Measurements from ENCODE around the gene MINDY1.

The MINDY1 gene

GRCh38 chr1:151003180-151003579, 3.5 kb downstream of the MINDY1 start:
- Mint-ChIP-seq H3K9me3 (no peaks in the 10 kb centered on the region), H3K27me3 (no peaks in the 10 kb centered on the region), H3K4me3 (no peak overlapping the region), H3K27ac (peak overlapping the region; percentile 18), H3K36me3 (ENCODE audit: low read depth) (peaks cover 13% of the 10 kb centered on the region), H3K4me1 (ENCODE audit: low read depth) (peaks cover 83% of the 10 kb centered on the region)

GRCh38 chr1:151002611-151003010, 4.1 kb downstream of the MINDY1 start:
- no peak overlapping the region for H3K4me3 Mint-ChIP-seq
- no peaks in the 10 kb centered on the region for H3K27me3 Mint-ChIP-seq
- H3K27ac Mint-ChIP-seq, result peak overlapping the region; percentile 18
- H3K4me1 Mint-ChIP-seq (ENCODE audit: low read depth), result peaks cover 78% of the 10 kb centered on the region
- H3K36me3 Mint-ChIP-seq (ENCODE audit: low read depth), result peaks cover 13% of the 10 kb centered on the region
- no peaks in the 10 kb centered on the region for H3K9me3 Mint-ChIP-seq

GRCh38 chr1:151002051-151002450, 4.7 kb downstream of the MINDY1 start:
- H3K27ac Mint-ChIP-seq, result peak overlapping the region; percentile 63
- no peak overlapping the region for H3K4me3 Mint-ChIP-seq
- peaks cover 13% of the 10 kb centered on the region for H3K36me3 Mint-ChIP-seq (ENCODE audit: low read depth)
- no peaks in the 10 kb centered on the region for H3K27me3 Mint-ChIP-seq
- H3K4me1 Mint-ChIP-seq (ENCODE audit: low read depth), result peaks cover 73% of the 10 kb centered on the region
- H3K9me3 Mint-ChIP-seq, result no peaks in the 10 kb centered on the region

GRCh38 chr1:151001602-151002001, 5.1 kb downstream of the MINDY1 start:
- peak overlapping the region; percentile 63 for H3K27ac Mint-ChIP-seq
- no peaks in the 10 kb centered on the region for H3K9me3 Mint-ChIP-seq

GRCh38 chr1:151000408-151000807, 6.3 kb downstream of the MINDY1 start:
- no peak overlapping the region for H3K4me3 Mint-ChIP-seq
- no peaks in the 10 kb centered on the region for H3K9me3 Mint-ChIP-seq
- no peaks in the 10 kb centered on the region for H3K27me3 Mint-ChIP-seq
- H3K4me1 Mint-ChIP-seq (ENCODE audit: low read depth), result peaks cover 57% of the 10 kb centered on the region
- peaks cover 13% of the 10 kb centered on the region for H3K36me3 Mint-ChIP-seq (ENCODE audit: low read depth)
- peak overlapping the region; percentile 2 for H3K27ac Mint-ChIP-seq

More at GRCh38 chr1:151001602-151002001, 5.1 kb downstream of the MINDY1 start:
- peaks cover 13% of the 10 kb centered on the region for H3K36me3 Mint-ChIP-seq (ENCODE audit: low read depth)
- no peaks in the 10 kb centered on the region for H3K27me3 Mint-ChIP-seq
- H3K4me3 Mint-ChIP-seq, result no peak overlapping the region
- peaks cover 68% of the 10 kb centered on the region for H3K4me1 Mint-ChIP-seq (ENCODE audit: low read depth)

GRCh38 chr1:150999926-151000325, 6.8 kb downstream of the MINDY1 start:
- no peak overlapping the region for H3K27ac Mint-ChIP-seq
- no peak overlapping the region for H3K4me3 Mint-ChIP-seq
- H3K4me1 Mint-ChIP-seq (ENCODE audit: low read depth), result peaks cover 52% of the 10 kb centered on the region
- H3K27me3 Mint-ChIP-seq, result no peaks in the 10 kb centered on the region
- no peaks in the 10 kb centered on the region for H3K9me3 Mint-ChIP-seq
- H3K36me3 Mint-ChIP-seq (ENCODE audit: low read depth), result peaks cover 13% of the 10 kb centered on the region

- Mint-ChIP-seq H3K9me3 (no peaks in the 10 kb centered on the region), H3K4me1 (ENCODE audit: low read depth) (peaks cover 45% of the 10 kb centered on the region), H3K36me3 (ENCODE audit: low read depth) (peaks cover 13% of the 10 kb centered on the region), H3K4me3 (no peak overlapping the region), H3K27me3 (no peaks in the 10 kb centered on the region), H3K27ac (peak overlapping the region; percentile 26)
These were observed 7.5 kb downstream of the MINDY1 start for GRCh38 chr1:150999051-150999674.

- Mint-ChIP-seq H3K4me3 (no peak overlapping the region), H3K27me3 (no peaks in the 10 kb centered on the region), H3K36me3 (ENCODE audit: low read depth) (peaks cover 13% of the 10 kb centered on the region), H3K4me1 (ENCODE audit: low read depth) (peaks cover 33% of the 10 kb centered on the region), H3K9me3 (no peaks in the 10 kb centered on the region), H3K27ac (no peak overlapping the region)
These were observed 8.8 kb downstream of the MINDY1 start for GRCh38 chr1:150997949-150998348.

GRCh38 chr1:150997126-150997872, 9.4 kb downstream of the MINDY1 start:
- H3K4me1 Mint-ChIP-seq (ENCODE audit: low read depth), result peaks cover 27% of the 10 kb centered on the region
- H3K27ac Mint-ChIP-seq, result no peak overlapping the region
- H3K9me3 Mint-ChIP-seq, result no peaks in the 10 kb centered on the region
- peaks cover 13% of the 10 kb centered on the region for H3K36me3 Mint-ChIP-seq (ENCODE audit: low read depth)
- no peak overlapping the region for H3K4me3 Mint-ChIP-seq
- no peaks in the 10 kb centered on the region for H3K27me3 Mint-ChIP-seq

GRCh38 chr1:150995896-150996295, 10.8 kb downstream of the MINDY1 start:
- Mint-ChIP-seq H3K27me3 (no peaks in the 10 kb centered on the region), H3K27ac (peak overlapping the region; percentile 45), H3K4me3 (no peak overlapping the region), H3K4me1 (ENCODE audit: low read depth) (peaks cover 19% of the 10 kb centered on the region), H3K36me3 (ENCODE audit: low read depth) (peaks cover 7% of the 10 kb centered on the region), H3K9me3 (no peaks in the 10 kb centered on the region)

- no peaks in the 10 kb centered on the region for H3K27me3 Mint-ChIP-seq
- H3K27ac Mint-ChIP-seq, result peak overlapping the region; percentile 45
- peaks cover 4% of the 10 kb centered on the region for H3K36me3 Mint-ChIP-seq (ENCODE audit: low read depth)
- H3K4me1 Mint-ChIP-seq (ENCODE audit: low read depth), result peaks cover 16% of the 10 kb centered on the region
- H3K4me3 Mint-ChIP-seq, result no peak overlapping the region
- H3K9me3 Mint-ChIP-seq, result no peaks in the 10 kb centered on the region
These were observed 11.2 kb downstream of the MINDY1 start for GRCh38 chr1:150995460-150995859.

- Mint-ChIP-seq H3K9me3 (no peaks in the 10 kb centered on the region), H3K27me3 (no peaks in the 10 kb centered on the region), H3K4me3 (no peak overlapping the region), H3K4me1 (ENCODE audit: low read depth) (peaks cover 5% of the 10 kb centered on the region), H3K36me3 (ENCODE audit: low read depth) (no peaks in the 10 kb centered on the region), H3K27ac (no peak overlapping the region)
These were observed 12.5 kb downstream of the MINDY1 start for GRCh38 chr1:150994248-150994647.

GRCh38 chr1:150992626-150993025, 14.1 kb downstream of the MINDY1 start:
- Mint-ChIP-seq H3K36me3 (ENCODE audit: low read depth) (no peaks in the 10 kb centered on the region), H3K4me3 (no peak overlapping the region), H3K4me1 (ENCODE audit: low read depth) (no peaks in the 10 kb centered on the region), H3K27me3 (no peaks in the 10 kb centered on the region), H3K9me3 (no peaks in the 10 kb centered on the region), H3K27ac (no peak overlapping the region)

GRCh38 chr1:150987924-150988323, 18.8 kb downstream of the MINDY1 start:
- no peaks in the 10 kb centered on the region for H3K4me1 Mint-ChIP-seq (ENCODE audit: low read depth)
- no peaks in the 10 kb centered on the region for H3K27me3 Mint-ChIP-seq
- H3K4me3 Mint-ChIP-seq, result no peak overlapping the region
- H3K36me3 Mint-ChIP-seq (ENCODE audit: low read depth), result no peaks in the 10 kb centered on the region
- H3K27ac Mint-ChIP-seq, result no peak overlapping the region
- no peaks in the 10 kb centered on the region for H3K9me3 Mint-ChIP-seq

- Mint-ChIP-seq H3K27ac (no peak overlapping the region), H3K4me3 (no peak overlapping the region), H3K9me3 (no peaks in the 10 kb centered on the region), H3K36me3 (ENCODE audit: low read depth) (no peaks in the 10 kb centered on the region), H3K4me1 (ENCODE audit: low read depth) (no peaks in the 10 kb centered on the region), H3K27me3 (no peaks in the 10 kb centered on the region)
These were observed 21.4 kb downstream of the MINDY1 start for GRCh38 chr1:150985179-150985825.

Measured in stimulated activated naive CD8-positive, alpha-beta T cell treated with anti-CD3 and anti-CD28 coated beads, Interleukin-15, Interleukin-2, amounts not matched to agents 100 ng/mL and 50 ng/mL, for 24 hours (primary cell).